Endothelial cell of umbilical vein (primary cell): ENCODE measurements around the gene OSBPL9. TPM values are rescaled to one million over a fixed set of nuclear protein-coding genes. Genes with fewer than 3 reads are reported as not detected.

Experiments used
- BruUV-seq: library from RNA; stranded (reverse); fragments of 400-500 nt; replicated peaks from 2 replicates; lab custom pipeline; 2021; lab: Mats Ljungman, UMichigan
- CTCF ChIA-PET: fragments of 300-600, 350-600 bp; sonication (Branson Sonifier 250); formaldehyde crosslinking; loops from one replicate; lab custom pipeline; 2021; ENCODE audit warnings: antibody characterized with exemption, inconsistent platforms; lab: Charles Lee
- POLR2A ChIA-PET: fragments of 300-600, 350-600 bp; sonication (Branson Sonifier 250); formaldehyde crosslinking; loops from one replicate; lab custom pipeline; 2021; ENCODE audit warnings: antibody characterized with exemption, inconsistent platforms; lab: Charles Lee
- DNase-seq: peaks from one replicate; pipeline ENCODE4 v3.0.0-alpha.2; 2011; ENCODE audit warnings: low read depth, low spot score
- FAIRE-seq: peaks from 2 replicates; lab custom pipeline; 2011; peaks lifted over from hg19 to GRCh38; lab: Jason Lieb, UNC
- H2AFZ ChIP-seq: 2 replicates; pipeline ENCODE4 v1.6.0; 2012; ENCODE audit warnings: low read depth, low read length, control low read depth, inconsistent platforms
- H3K27ac ChIP-seq: 2 replicates; pipeline ENCODE4 v1.5.1; 2011; ENCODE audit warnings: low read depth, mild to moderate bottlenecking, control low read depth, low read length, moderate library complexity; ENCODE audit not compliant: insufficient read depth
- H3K27me3 ChIP-seq, 2 experiments: 2 replicates each; pipeline versions ENCODE4 v1.6.0 to v1.6.1; 2011; ENCODE audit warnings: low read length in 2 of 2, mixed read lengths in 1 of 2; ENCODE audit not compliant: control insufficient read depth in 2 of 2, insufficient read depth in 2 of 2
- H3K36me3 ChIP-seq, 2 experiments: 2 replicates in 1 of 2; 3 replicates in 1 of 2; pipeline ENCODE4 v1.5.1; 2011; ENCODE audit warnings: low read length in 2 of 2, mild to moderate bottlenecking in 1 of 2, moderate library complexity in 1 of 2; ENCODE audit not compliant: control insufficient read depth in 2 of 2, insufficient read depth in 2 of 2; ENCODE audit errors: extremely low read depth in 1 of 2
- H3K4me1 ChIP-seq: 3 replicates; pipeline ENCODE4 v1.5.1; 2011; ENCODE audit warnings: mild to moderate bottlenecking, low read length; ENCODE audit not compliant: control insufficient read depth, insufficient read depth; ENCODE audit errors: extremely low read depth
- H3K4me2 ChIP-seq: 2 replicates; pipeline ENCODE4 v1.6.1; 2011; ENCODE audit warnings: low read length, control low read depth, mixed read lengths; ENCODE audit not compliant: insufficient read depth
- H3K4me3 ChIP-seq, 3 experiments: fragments of 200-600 bp in 1 of 3; sonication (generic), shearing (Covaris generic) in 1 of 3; replicated peaks in 1 of 3; 2 replicates each; pipeline ENCODE4 v1.5.1; 2011 to 2016; ENCODE audit warnings: control low read depth in 3 of 3, low read length in 3 of 3, mild to moderate bottlenecking in 2 of 3, inconsistent platforms in 1 of 3, low read depth in 1 of 3, moderate library complexity in 1 of 3; ENCODE audit not compliant: insufficient read depth in 1 of 3
- H3K79me2 ChIP-seq: 2 replicates; pipeline ENCODE4 v1.6.0; 2012; ENCODE audit warnings: low read length, inconsistent platforms; ENCODE audit not compliant: control insufficient read depth, insufficient read depth
- H3K9ac ChIP-seq: replicated peaks from 2 replicates; pipeline ENCODE3; 2011; ENCODE audit warnings: low read length, control low read depth; ENCODE audit not compliant: insufficient read depth; ENCODE audit errors: extremely low read depth
- H3K9me1 ChIP-seq: replicated peaks from 3 replicates; pipeline ENCODE4 v1.6.0; 2011; ENCODE audit warnings: mild to moderate bottlenecking, low read length; ENCODE audit not compliant: control insufficient read depth, insufficient read depth; ENCODE audit errors: extremely low read depth
- H3K9me3 ChIP-seq: replicated peaks from 2 replicates; pipeline ENCODE4 v1.5.1; 2012; ENCODE audit warnings: low read length, inconsistent platforms; ENCODE audit not compliant: control insufficient read depth, insufficient read depth
- H4K20me1 ChIP-seq: replicated peaks from 2 replicates; pipeline ENCODE3; 2011; ENCODE audit warnings: mild to moderate bottlenecking, low read length; ENCODE audit not compliant: control insufficient read depth, insufficient read depth; ENCODE audit errors: extremely low read depth
- CTCF ChIP-seq, 2 donors: IDR thresholded peaks; 1 replicate in 1 of 2; 2 replicates in 1 of 2; pipeline ENCODE4 v1.5.1; 2011; ENCODE audit warnings: low read length in 2 of 2, mild to moderate bottlenecking in 2 of 2, moderate library complexity in 2 of 2, control low read depth in 1 of 2, inconsistent platforms in 1 of 2, low read depth in 1 of 2; ENCODE audit not compliant: insufficient read depth in 1 of 2; ENCODE audit errors: extremely low read depth in 1 of 2
- EZH2 ChIP-seq: IDR thresholded peaks from 2 replicates; pipeline ENCODE4 v1.6.1; 2012; ENCODE audit warnings: borderline replicate concordance, low read depth, mild to moderate bottlenecking, moderate library complexity, low read length, inconsistent platforms; ENCODE audit not compliant: severe bottlenecking
- FOS ChIP-seq: IDR thresholded peaks from 2 replicates; pipeline ENCODE4 v1.6.1; 2011; ENCODE audit warnings: mild to moderate bottlenecking, low read length, moderate library complexity, borderline replicate concordance; ENCODE audit not compliant: insufficient read depth
- GATA2 ChIP-seq: IDR thresholded peaks from 2 replicates; pipeline ENCODE4 v1.7.0; 2011; ENCODE audit warnings: low read depth, mild to moderate bottlenecking, moderate library complexity, mixed read lengths, low read length; ENCODE audit not compliant: insufficient read length, insufficient read depth
- JUN ChIP-seq: IDR thresholded peaks from 2 replicates; pipeline ENCODE4 v1.6.1; 2011; ENCODE audit warnings: borderline replicate concordance, low read depth; ENCODE audit not compliant: insufficient read length, insufficient read depth
- MAX ChIP-seq: IDR thresholded peaks from 2 replicates; pipeline ENCODE4 v1.6.1; 2011; ENCODE audit not compliant: insufficient read depth, insufficient read length
- MYC ChIP-seq: IDR thresholded peaks from one replicate; pipeline ENCODE4 v1.6.1; 2011; ENCODE audit warnings: mild to moderate bottlenecking, low read depth, low read length
- POLR2A ChIP-seq: IDR thresholded peaks from 2 replicates; pipeline ENCODE4 v1.6.1; 2012; ENCODE audit warnings: low read depth, mild to moderate bottlenecking, control low read depth, low read length
- POLR2AphosphoS5 ChIP-seq: IDR thresholded peaks from 2 replicates; pipeline ENCODE4 v1.6.1; 2012; ENCODE audit warnings: low read depth, mild to moderate bottlenecking, control low read depth, low read length, moderate library complexity; ENCODE audit not compliant: insufficient read depth
- dilution Hi-C: fragments of 300-500 bp; cut with MboI; formaldehyde crosslinking; loops from one replicate; pipeline ENCODE4 v1.15.0; 2019; ENCODE audit warnings: low sequenced_read_pairs; ENCODE audit not compliant: extremely low pct_ligation_motif_present
- intact Hi-C: fragments of 100-400 bp; cut with micrococcal nuclease; formaldehyde crosslinking; loops from one replicate; pipeline ENCODE4 v1.10.0; 2022
- polyA plus RNA-seq, 4 experiments: library from polyadenylated mRNA; depleted of rRNA in 3 of 4; stranded (reverse) in 3 of 4; unstranded in 1 of 4; fragments of >200 nt; gene quantifications; 2 replicates each; pipeline versions ENCODE4 v1.2.1 to v1.2.3, GENCODE V29; 2011 to 2012; ENCODE audit warnings: missing spikeins in 1 of 4
- total RNA-seq: library from RNA; stranded (reverse); gene quantifications from 2 replicates; pipeline ENCODE4 v1.2.3, GENCODE V29; 2021

The OSBPL9 gene
- total and polyA plus RNA-seq, 2 donors (not counting 3 experiments of a cell fraction or from before 2014, with no cell fraction given): 46.2 to 80.3 TPM

GRCh38 chr1:51755437-51755836, 138.5 kb downstream of the OSBPL9 start:
- H3K9ac ChIP-seq: no peak overlapping the region
- no peaks in the 10 kb centered on the region for H4K20me1 ChIP-seq
- ChIA-PET POLR2A (no interaction called here), CTCF (no interaction called here)
- BruUV-seq: no TSS peak
- peaks cover 3 to 6% of the 10 kb centered on the region in 2 experiments for H3K36me3 ChIP-seq
- no peak for DNase-seq
- no peaks in the 10 kb centered on the region for H3K9me3 ChIP-seq
- H3K27me3 ChIP-seq: no peaks in the 10 kb centered on the region
- intact Hi-C loops: no loop called here
- no peaks in the 10 kb centered on the region for H3K9me1 ChIP-seq
- TF ChIP-seq EZH2 (no peak), GATA2 (no peak), FOS (no peak), CTCF (IDR thresholded peaks at IDR 0.05; ENCODE audit: extremely low read depth in 1 of 2, insufficient read depth in 1 of 2, low read depth in 1 of 2, low read length in 2 of 2) (no peak), MAX (no peak), POLR2AphosphoS5 (no peak), POLR2A (no peak), JUN (no peak), MYC (no peak)
- H3K27ac ChIP-seq: no peak overlapping the region
- H2AFZ ChIP-seq: no peak overlapping the region
- H3K4me1 ChIP-seq: peaks cover 11% of the 10 kb centered on the region
- no peaks in the 10 kb centered on the region for H3K79me2 ChIP-seq
- H3K4me2 ChIP-seq: no peak overlapping the region
- dilution Hi-C loops: no loop called here
- FAIRE-seq: no peak
- H3K4me3 ChIP-seq: no peak overlapping the region
